ENCODE results near the gene TRIP13. TPM values are rescaled to one million over a fixed set of nuclear protein-coding genes. Genes with fewer than 3 reads are reported as not detected.
A peak's percentile ranks its signal among the peaks of the same experiment; 100 is the strongest.

The TRIP13 gene
- total and polyA plus RNA-seq, 12 donors = 0.30 to 5.0 (median 0.78) TPM

DNA sequence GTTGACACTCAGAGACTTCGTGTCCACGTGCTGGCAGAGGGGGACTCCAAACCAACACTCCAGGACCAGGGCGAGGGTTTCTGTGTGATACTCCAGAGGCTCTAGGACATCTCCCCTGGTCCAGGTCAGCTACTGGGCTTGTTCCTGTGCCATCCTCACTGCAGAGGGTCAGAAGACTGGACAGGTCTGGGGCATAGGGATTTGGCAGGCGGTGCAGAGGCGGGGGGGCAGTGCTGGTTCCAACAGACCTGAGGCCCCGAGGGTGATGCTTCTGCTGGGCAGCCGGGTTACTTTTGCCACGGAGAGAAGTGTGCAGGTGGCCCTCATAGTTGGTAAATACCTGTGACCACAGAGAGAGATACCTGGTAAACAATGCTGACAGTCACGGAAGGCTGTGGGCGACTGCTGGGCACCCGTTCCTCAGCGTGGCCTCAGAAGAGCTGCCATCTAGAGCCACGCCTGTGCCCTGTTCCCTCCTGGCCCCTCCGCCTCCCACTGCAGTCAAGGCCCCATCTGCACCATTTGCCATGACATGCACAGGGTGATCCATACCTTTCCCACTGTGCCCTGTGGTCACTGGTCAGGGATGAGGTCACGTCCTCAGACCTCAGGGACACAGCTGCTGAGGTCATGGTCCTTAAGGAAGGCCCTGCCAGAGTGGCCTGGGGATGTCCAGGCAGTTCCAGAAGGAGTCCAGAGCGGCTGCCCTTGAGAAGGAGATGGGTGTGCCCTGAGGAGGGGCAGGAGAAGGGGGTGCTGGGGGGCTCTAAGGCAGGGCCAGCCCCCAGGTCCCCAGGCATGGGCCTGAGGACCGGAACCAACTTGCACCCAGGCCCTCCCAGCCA, 30.0 kb downstream of the TRIP13 start:
- 85 to 93% (median 87%) methylated on average over 3 to 17 of the region's 17 CpGs for WGBS, 4 donors

DNA sequence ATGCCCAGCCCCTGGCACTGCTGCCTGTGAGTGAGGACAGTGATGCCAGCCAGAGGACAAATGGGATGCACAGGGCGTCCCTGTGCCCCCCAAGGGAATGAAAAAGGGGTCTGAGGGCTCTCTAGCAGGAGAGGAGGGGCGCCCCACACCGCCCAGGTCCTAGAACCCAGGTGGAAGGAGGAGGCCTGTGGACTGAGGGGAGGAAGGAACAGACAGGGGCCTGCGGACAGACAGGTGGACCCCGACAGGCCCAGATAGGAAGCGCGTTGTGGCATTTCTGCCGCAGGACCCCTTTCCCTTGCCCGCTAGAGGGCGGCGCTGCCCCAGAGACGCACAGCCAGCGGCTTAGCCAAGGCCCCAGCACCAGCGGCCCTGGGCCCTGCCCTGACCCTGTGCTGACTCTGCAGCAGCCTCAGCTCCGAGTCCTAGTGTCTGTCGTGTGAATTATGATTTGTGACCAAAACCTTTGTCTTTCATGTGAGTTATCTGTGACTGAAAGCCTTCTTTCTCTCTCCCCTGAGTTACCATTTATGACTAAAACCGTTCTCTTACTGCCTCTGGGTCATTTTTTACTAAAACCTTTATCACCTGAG, 30.7 kb downstream of the TRIP13 start:
- peak; percentile 83 to 90 (median 88) for DNase-seq
- H3K36me3 ChIP-seq (replicated peaks in 1 of 2) = no peaks in the 10 kb centered on the region
- peaks cover 6 to 8% of the 10 kb centered on the region in 2 donors for H3K4me1 ChIP-seq (replicated peaks in 1 of 2)
- no peak overlapping the region for H3K27ac ChIP-seq
- intact Hi-C loops (cut with DNase I) = loop anchor here (2.0 to 10.0 kb wide), 4 partner anchors 217 to 724 kb away; no protein-coding TSS in a partner anchor
- no peak overlapping the region for H3K4me3 ChIP-seq
- H3K9me3 ChIP-seq (replicated peaks in 1 of 3) = no peaks in the 10 kb centered on the region
- TF ChIP-seq, protein P1, sequence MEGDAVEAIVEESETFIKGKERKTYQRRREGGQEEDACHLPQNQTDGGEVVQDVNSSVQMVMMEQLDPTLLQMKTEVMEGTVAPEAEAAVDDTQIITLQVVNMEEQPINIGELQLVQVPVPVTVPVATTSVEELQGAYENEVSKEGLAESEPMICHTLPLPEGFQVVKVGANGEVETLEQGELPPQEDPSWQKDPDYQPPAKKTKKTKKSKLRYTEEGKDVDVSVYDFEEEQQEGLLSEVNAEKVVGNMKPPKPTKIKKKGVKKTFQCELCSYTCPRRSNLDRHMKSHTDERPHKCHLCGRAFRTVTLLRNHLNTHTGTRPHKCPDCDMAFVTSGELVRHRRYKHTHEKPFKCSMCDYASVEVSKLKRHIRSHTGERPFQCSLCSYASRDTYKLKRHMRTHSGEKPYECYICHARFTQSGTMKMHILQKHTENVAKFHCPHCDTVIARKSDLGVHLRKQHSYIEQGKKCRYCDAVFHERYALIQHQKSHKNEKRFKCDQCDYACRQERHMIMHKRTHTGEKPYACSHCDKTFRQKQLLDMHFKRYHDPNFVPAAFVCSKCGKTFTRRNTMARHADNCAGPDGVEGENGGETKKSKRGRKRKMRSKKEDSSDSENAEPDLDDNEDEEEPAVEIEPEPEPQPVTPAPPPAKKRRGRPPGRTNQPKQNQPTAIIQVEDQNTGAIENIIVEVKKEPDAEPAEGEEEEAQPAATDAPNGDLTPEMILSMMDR (IDR thresholded peaks at IDR 0.05) = peak; percentile 78 to 94 (median 88)
- no peak for TF ChIP-seq POLR2A (IDR thresholded peaks at IDR 0.05)
- whole genome bisulfite sequencing, 4 donors = 13 to 33% (median 14%) methylated on average over 6 to 17 of the region's 17 CpGs
- H3K27me3 ChIP-seq = peaks cover 7% of the 10 kb centered on the region

More for the DNA sequence above, 30.0 kb downstream of the TRIP13 start:
- H3K4me3 ChIP-seq = no peak overlapping the region
- no peaks in the 10 kb centered on the region for H3K9me3 ChIP-seq (replicated peaks in 1 of 3)
- H3K36me3 ChIP-seq (replicated peaks in 1 of 2) = no peaks in the 10 kb centered on the region
- peaks cover 7% of the 10 kb centered on the region for H3K27me3 ChIP-seq
- peaks cover 6 to 8% of the 10 kb centered on the region in 2 donors for H3K4me1 ChIP-seq (replicated peaks in 1 of 2)
- peak in 1 of 7 donors; percentile 42 for DNase-seq
- intact Hi-C loops (cut with DNase I) = loop anchor here (2.0 to 10.0 kb wide), 4 partner anchors 218 to 725 kb away; no protein-coding TSS in a partner anchor
- TF ChIP-seq, protein P1 (IDR thresholded peaks at IDR 0.05) = no peak
- TF ChIP-seq POLR2A (IDR thresholded peaks at IDR 0.05) = no peak
- H3K27ac ChIP-seq = no peak overlapping the region

DNA sequence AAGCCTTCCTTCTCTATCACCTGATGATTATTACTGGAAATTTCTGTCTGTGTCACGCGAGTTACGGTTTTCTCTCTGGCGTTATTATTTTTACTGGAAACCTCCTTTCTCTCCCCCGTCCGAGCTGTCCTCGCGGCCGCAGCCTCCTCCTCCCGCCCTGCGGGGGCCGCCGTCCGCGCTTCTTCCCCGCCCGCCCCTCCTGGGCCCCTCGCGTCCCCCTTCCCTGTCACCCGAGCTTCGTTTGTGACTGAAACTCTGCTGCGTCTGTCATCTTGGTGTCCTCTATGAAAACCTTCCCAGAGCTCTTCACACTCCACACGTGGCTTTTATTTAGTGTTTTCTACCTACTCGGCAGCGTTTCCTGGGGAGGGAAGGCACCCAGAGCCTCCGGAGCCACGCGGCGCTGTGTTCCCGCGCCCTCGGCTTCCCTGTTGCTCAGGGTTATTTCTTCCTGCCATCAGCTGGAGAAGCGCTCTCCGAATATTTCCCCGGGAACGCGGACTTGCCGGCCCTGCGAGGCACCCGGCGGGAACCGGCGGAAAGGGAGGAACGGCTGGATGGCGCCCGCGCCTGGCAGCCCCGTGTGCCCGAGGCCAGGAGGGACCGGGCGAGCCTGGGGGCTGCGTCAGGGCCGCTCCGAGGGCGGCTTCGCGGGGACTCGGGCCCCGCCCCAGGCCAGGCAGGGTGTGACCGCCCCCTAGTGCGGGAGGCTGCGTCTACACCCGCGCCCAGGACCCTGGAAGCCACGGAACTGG, 33.9 kb downstream of the TRIP13 start:
- H3K4me3 ChIP-seq = peak overlapping the region in 1 of 4 donors; percentile 43
- no peak for TF ChIP-seq POLR2A (IDR thresholded peaks at IDR 0.05)
- TF ChIP-seq, protein P1 (IDR thresholded peaks at IDR 0.05) = peak in 3 of 6 experiments; percentile 8 to 29 (median 24)
- no peak overlapping the region for H3K27ac ChIP-seq
- no peaks in the 10 kb centered on the region for H3K36me3 ChIP-seq (replicated peaks in 1 of 2)
- no peaks in the 10 kb centered on the region for H3K9me3 ChIP-seq (replicated peaks in 1 of 3)
- peaks cover 7% of the 10 kb centered on the region for H3K27me3 ChIP-seq
- H3K4me1 ChIP-seq (replicated peaks in 1 of 2) = peaks cover 6 to 8% of the 10 kb centered on the region in 2 donors
- peak in 3 of 7 donors; percentile 13 to 49 (median 27) for DNase-seq
- intact Hi-C loops (cut with DNase I) = loop anchor here in 1 of 2 donors (10.0 kb wide), 1 partner anchor 718 kb away; no protein-coding TSS in a partner anchor
- 6 to 13% (median 6%) methylated on average over 36 to 65 of the region's 65 CpGs for WGBS, 4 donors
